Stimulated activated CD8-positive, alpha-beta memory T cell treated with anti-CD3 and anti-CD28 coated beads, Interleukin-12 subunit alpha, Interleukin-12 subunit beta, amount 100 ng/mL, for 4 hours (primary cell): ENCODE data around the gene RALY.
"Not testable (repeated sequence)": the region's sequence is repeated elsewhere in the genome, so short reads cannot be mapped to it uniquely, and the experiment has no call there.

Source experiments
- DNase-seq: peaks from one replicate; pipeline ENCODE4 v3.0.0-alpha.2; 2020; ENCODE audit warnings: low read depth

RALY gene

GRCh38 chr20:34109442-34109841, 115.7 kb downstream of the RALY start:
- no peak for DNase-seq

GRCh38 chr20:34110025-34110744, 116.5 kb downstream of the RALY start:
- DNase-seq = no peak

GRCh38 chr20:34110745-34111641, 117.3 kb downstream of the RALY start:
- no peak for DNase-seq

GRCh38 chr20:34111702-34112599, 118.2 kb downstream of the RALY start, which contains the start of gene EIF2S2:
EIF2S2 (minus strand) TSS chr20:34112243; CDS start chr20:34112110, 133 bp downstream.
- DNase-seq = peak; percentile 92

GRCh38 chr20:34112600-34113101, 118.9 kb downstream of the RALY start:
- no peak for DNase-seq

GRCh38 chr20:34114809-34115208, 121.1 kb downstream of the RALY start:
- no peak for DNase-seq

- DNase-seq = no peak
Measured at GRCh38 chr20:34115232-34115631, 121.5 kb downstream of the RALY start.

GRCh38 chr20:34120213-34120612, 126.5 kb downstream of the RALY start:
- DNase-seq = no peak

- DNase-seq = no peak
Measured at GRCh38 chr20:34122274-34122980, 128.7 kb downstream of the RALY start.

- DNase-seq = no peak
Measured at GRCh38 chr20:34123309-34123708, 129.6 kb downstream of the RALY start.

- no peak for DNase-seq
Measured at GRCh38 chr20:34124469-34125249, 130.9 kb downstream of the RALY start.

- no peak for DNase-seq
Measured at GRCh38 chr20:34127792-34128191, 134.1 kb downstream of the RALY start.

GRCh38 chr20:34129518-34130162, 135.9 kb downstream of the RALY start:
- peak; percentile 12 for DNase-seq

GRCh38 chr20:34131491-34131890, 137.8 kb downstream of the RALY start:
- DNase-seq = no peak

GRCh38 chr20:34132491-34132890, 138.8 kb downstream of the RALY start:
- not testable (repeated sequence) for DNase-seq

- not testable (repeated sequence) for DNase-seq
Measured at GRCh38 chr20:34132943-34133342, 139.2 kb downstream of the RALY start.

GRCh38 chr20:34133365-34133860, 139.7 kb downstream of the RALY start:
- not testable (repeated sequence) for DNase-seq
